Neural cell (in vitro differentiated cells): Measurements from ENCODE around the gene CELSR1. TPM values are rescaled to one million over a fixed set of nuclear protein-coding genes. Genes with fewer than 3 reads are reported as not detected.

ENCODE experiments used
- H2AFZ ChIP-seq: fragments of 200-600, 300-800 bp; sonication (generic), shearing (Covaris generic); 2 replicates; pipeline ENCODE4 v1.6.0; 2014; ENCODE audit warnings: low read depth, mild to moderate bottlenecking, antibody characterized with exemption, low read length, moderate library complexity
- H3F3A ChIP-seq: fragments of 200-600 bp; shearing (Covaris generic); 2 replicates; pipeline ENCODE4 v1.6.1; 2016; ENCODE audit warnings: mild to moderate bottlenecking, moderate library complexity, mixed read lengths, antibody characterized with exemption, low read length; ENCODE audit not compliant: insufficient read depth, poor library complexity, severe bottlenecking
- H3K27ac ChIP-seq: fragments of 200-600, 300-800 bp; sonication (generic), shearing (Covaris generic); 2 replicates; pipeline ENCODE4 v1.5.1; 2014; ENCODE audit warnings: mild to moderate bottlenecking, low read length, moderate library complexity
- H3K27me3 ChIP-seq: fragments of 300-800, 200-600 bp; sonication (generic), shearing (Covaris generic); 2 replicates; pipeline ENCODE4 v1.6.0; 2014; ENCODE audit warnings: mild to moderate bottlenecking, low read depth, low read length, moderate library complexity; ENCODE audit not compliant: insufficient read depth
- H3K36me3 ChIP-seq: fragments of 300-800, 200-600 bp; sonication (generic), shearing (Covaris generic); 2 replicates; pipeline ENCODE4 v1.5.1; 2014; ENCODE audit warnings: mild to moderate bottlenecking, antibody characterized with exemption, low read length, moderate library complexity; ENCODE audit not compliant: insufficient read depth
- H3K4me2 ChIP-seq: fragments of 300-800, 200-600 bp; sonication (generic), shearing (Covaris generic); 2 replicates; pipeline ENCODE4 v1.6.0; 2014; ENCODE audit warnings: mild to moderate bottlenecking, low read length
- H3K4me3 ChIP-seq: fragments of 300-800, 200-600 bp; sonication (generic), shearing (Covaris generic); 2 replicates; pipeline ENCODE4 v1.5.1; 2014; ENCODE audit warnings: mild to moderate bottlenecking, low read length, moderate library complexity
- H3K79me2 ChIP-seq: fragments of 200-600 bp; shearing (Covaris generic); replicated peaks from 2 replicates; pipeline ENCODE4 v1.6.0; 2014; ENCODE audit warnings: mild to moderate bottlenecking, low read length, moderate library complexity; ENCODE audit not compliant: insufficient read depth
- H3K9ac ChIP-seq: fragments of 300-800, 200-600 bp; sonication (generic), shearing (Covaris generic); 2 replicates; pipeline ENCODE4 v1.6.1; 2016; ENCODE audit warnings: mild to moderate bottlenecking, low read length, mixed read lengths
- H3K9me2 ChIP-seq: fragments of 200-600 bp; shearing (Covaris generic); 2 replicates; pipeline ENCODE4 v1.6.1; 2016; ENCODE audit warnings: mild to moderate bottlenecking, low read length, mixed read lengths; ENCODE audit not compliant: insufficient read depth
- H3K9me3 ChIP-seq: fragments of 200-600, 300-800 bp; sonication (generic), shearing (Covaris generic); 2 replicates; pipeline ENCODE4 v1.6.1; 2016; ENCODE audit warnings: mild to moderate bottlenecking, mixed run types, low read length, moderate library complexity, mixed read lengths
- H4K20me1 ChIP-seq: fragments of 200-600 bp; shearing (Covaris generic); 2 replicates; pipeline ENCODE4 v1.6.1; 2016; ENCODE audit warnings: mild to moderate bottlenecking, mixed run types; ENCODE audit not compliant: insufficient read depth
- CTCF ChIP-seq: fragments of 450-650 bp; IDR thresholded peaks from 2 replicates; pipeline ENCODE4 v1.5.1; 2014; ENCODE audit warnings: antibody characterized with exemption, mild to moderate bottlenecking, moderate library complexity; ENCODE audit not compliant: poor library complexity, severe bottlenecking
- EP300 ChIP-seq: fragments of 450-650 bp; conservative IDR thresholded peaks from 2 replicates; pipeline ENCODE4 v1.6.1; 2014; ENCODE audit warnings: antibody characterized with exemption, mild to moderate bottlenecking, moderate library complexity; ENCODE audit not compliant: poor library complexity, severe bottlenecking
- EZH2 ChIP-seq: fragments of 200-600, 300-800 bp; shearing (Covaris generic), sonication (generic); IDR thresholded peaks from 2 replicates; pipeline ENCODE4 v1.6.1; 2014; ENCODE audit warnings: antibody characterized with exemption, low read length, borderline replicate concordance, mild to moderate bottlenecking; ENCODE audit not compliant: insufficient read depth, poor library complexity, severe bottlenecking
- MXI1 ChIP-seq: fragments of 450-650 bp; conservative IDR thresholded peaks from 2 replicates; pipeline ENCODE4 v1.6.1; 2014; ENCODE audit warnings: antibody characterized with exemption, mild to moderate bottlenecking; ENCODE audit not compliant: poor library complexity, severe bottlenecking
- POLR2AphosphoS5 ChIP-seq: IDR thresholded peaks from 2 replicates; pipeline ENCODE4 v1.6.1; 2012
- RAD21 ChIP-seq: fragments of 450-650 bp; conservative IDR thresholded peaks from 2 replicates; pipeline ENCODE4 v1.6.1; 2014; ENCODE audit warnings: antibody characterized with exemption, mild to moderate bottlenecking, moderate library complexity
- REST ChIP-seq: IDR thresholded peaks from 2 replicates; pipeline ENCODE4 v1.6.1; 2012; ENCODE audit warnings: borderline replicate concordance
- SMC3 ChIP-seq: fragments of 450-650 bp; conservative IDR thresholded peaks from 2 replicates; pipeline ENCODE4 v1.6.1; 2014; ENCODE audit warnings: antibody characterized with exemption, mild to moderate bottlenecking, moderate library complexity; ENCODE audit not compliant: poor library complexity
- TAF1 ChIP-seq: IDR thresholded peaks from 2 replicates; pipeline ENCODE4 v1.6.1; 2012; ENCODE audit warnings: low read depth
- polyA plus RNA-seq: library from polyadenylated mRNA; depleted of rRNA; stranded (reverse); fragments of >200 nt; gene quantifications from 2 replicates; pipeline ENCODE4 v1.2.3, GENCODE V29; 2014

The CELSR1 gene
- polyA plus RNA-seq, 1 donor from 2014 or later, result 0.14 TPM

- Histone ChIP-seq H3K27ac (no peak overlapping the region), H3F3A (no peaks in the 10 kb centered on the region), H3K79me2 (no peaks in the 10 kb centered on the region), H3K9me3 (peaks cover 4% of the 10 kb centered on the region), H4K20me1 (no peaks in the 10 kb centered on the region), H3K27me3 (no peaks in the 10 kb centered on the region), H3K4me3 (no peak overlapping the region), H3K36me3 (no peaks in the 10 kb centered on the region), H2AFZ (no peak overlapping the region), H3K9ac (no peak overlapping the region), H3K9me2 (no peaks in the 10 kb centered on the region), H3K4me2 (no peak overlapping the region)
- TF ChIP-seq POLR2AphosphoS5 (no peak), CTCF (no peak), REST (no peak), SMC3 (no peak), EP300 (no peak), TAF1 (no peak), RAD21 (no peak), EZH2 (no peak), MXI1 (no peak)
Observed at GRCh38 chr22:46473021-46473779, 64.2 kb downstream of the CELSR1 start.

- TF ChIP-seq REST (no peak), MXI1 (no peak), TAF1 (no peak), POLR2AphosphoS5 (no peak), RAD21 (no peak), EZH2 (no peak), SMC3 (no peak), EP300 (no peak), CTCF (no peak)
- no peaks in the 10 kb centered on the region for H3K36me3 ChIP-seq
- H3F3A ChIP-seq, result no peaks in the 10 kb centered on the region
- H3K79me2 ChIP-seq, result no peaks in the 10 kb centered on the region
- no peak overlapping the region for H2AFZ ChIP-seq
- H3K27ac ChIP-seq, result no peak overlapping the region
- H3K4me2 ChIP-seq, result no peak overlapping the region
- H3K9me2 ChIP-seq, result no peaks in the 10 kb centered on the region
- H4K20me1 ChIP-seq, result no peaks in the 10 kb centered on the region
- no peaks in the 10 kb centered on the region for H3K27me3 ChIP-seq
- peaks cover 4% of the 10 kb centered on the region for H3K9me3 ChIP-seq
- H3K9ac ChIP-seq, result no peak overlapping the region
- H3K4me3 ChIP-seq, result no peak overlapping the region
Observed at GRCh38 chr22:46472722-46473016, 64.8 kb downstream of the CELSR1 start.
